Fibroblast of skin of abdomen (primary cell): ENCODE data around the gene CFAP92.
"Not testable (repeated sequence)": the region's sequence is repeated elsewhere in the genome, so short reads cannot be mapped to it uniquely, and the experiment has no call there.

ENCODE experiments used
- DNase-seq: peaks from one replicate; pipeline ENCODE4 v3.0.0-alpha.2; 2013

CFAP92 gene

GRCh38 chr3:128889139-128889894, 104.6 kb downstream of the CFAP92 start:
- DNase-seq = no peak

GRCh38 chr3:128884992-128885391, 108.9 kb downstream of the CFAP92 start:
- DNase-seq = no peak

- DNase-seq = no peak
Observed at GRCh38 chr3:128882719-128883118, 111.2 kb downstream of the CFAP92 start.

- DNase-seq = no peak
Observed at GRCh38 chr3:128881576-128881975, 112.3 kb downstream of the CFAP92 start.

DNA sequence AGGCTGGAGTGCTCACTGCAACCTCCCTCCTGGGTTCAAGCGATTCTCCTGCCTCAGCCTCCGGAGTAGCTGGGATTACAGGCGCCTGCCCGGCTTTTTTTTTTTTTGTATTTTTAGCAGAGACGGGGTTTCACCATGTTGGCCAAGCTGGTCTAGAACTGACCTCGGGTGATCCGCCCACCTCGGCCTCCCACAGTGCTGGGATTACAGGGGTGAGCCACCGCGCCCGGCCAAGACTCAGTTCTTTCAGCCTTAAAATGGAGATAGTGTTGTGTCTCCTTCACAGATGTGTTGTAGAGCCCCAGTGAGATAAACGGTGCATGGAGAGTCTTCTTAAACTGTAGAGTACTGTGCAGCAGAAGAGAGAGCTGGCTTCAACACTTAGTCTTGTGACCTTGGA, 113.4 kb downstream of the CFAP92 start:
- DNase-seq = not testable (repeated sequence)

- DNase-seq = no peak
Observed at GRCh38 chr3:128879991-128880390, 113.9 kb downstream of the CFAP92 start.

- peak; percentile 98 for DNase-seq
Observed at GRCh38 chr3:128879125-128879969, 114.5 kb downstream of the CFAP92 start, which contains the start of gene ACAD9. TSS of gene ACAD9 (plus strand) at chr3:128879620. CDS start at chr3:128879692, 72 bp downstream.

- DNase-seq = peak; percentile 62
Observed at GRCh38 chr3:128878556-128879124, 115.2 kb downstream of the CFAP92 start.

- no peak for DNase-seq
Observed at GRCh38 chr3:128878011-128878457, 115.8 kb downstream of the CFAP92 start.

GRCh38 chr3:128875556-128876120, 118.2 kb downstream of the CFAP92 start:
- DNase-seq = no peak

GRCh38 chr3:128874481-128875180, 119.2 kb downstream of the CFAP92 start:
- DNase-seq = no peak

- no peak for DNase-seq
Observed at GRCh38 chr3:128873244-128874022, 120.4 kb downstream of the CFAP92 start.

DNA sequence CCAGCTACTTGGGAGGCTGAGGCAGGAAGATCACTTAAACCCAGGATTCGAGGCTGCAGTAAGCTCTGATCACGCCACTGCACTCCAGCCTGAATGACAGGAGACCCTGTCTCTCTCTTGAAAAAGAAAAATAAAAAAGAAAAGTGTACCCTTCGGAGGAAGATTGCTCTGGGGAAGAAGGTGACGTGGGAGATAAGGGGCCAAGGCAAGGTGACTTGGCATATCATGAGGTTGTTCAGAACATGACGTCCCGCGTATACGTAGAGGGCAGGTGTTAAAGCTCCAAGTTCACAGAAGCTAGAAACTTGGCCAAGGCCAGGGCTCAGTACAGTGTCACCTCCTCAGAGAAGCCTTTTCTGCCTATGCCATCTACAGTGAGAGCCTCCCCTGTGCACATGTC, 121.1 kb downstream of the CFAP92 start:
- no peak for DNase-seq

GRCh38 chr3:128872282-128872681, 121.6 kb downstream of the CFAP92 start:
- no peak for DNase-seq

GRCh38 chr3:128870347-128870746, 123.5 kb downstream of the CFAP92 start:
- no peak for DNase-seq

GRCh38 chr3:128867200-128868125, 126.4 kb downstream of the CFAP92 start:
- no peak for DNase-seq

DNA sequence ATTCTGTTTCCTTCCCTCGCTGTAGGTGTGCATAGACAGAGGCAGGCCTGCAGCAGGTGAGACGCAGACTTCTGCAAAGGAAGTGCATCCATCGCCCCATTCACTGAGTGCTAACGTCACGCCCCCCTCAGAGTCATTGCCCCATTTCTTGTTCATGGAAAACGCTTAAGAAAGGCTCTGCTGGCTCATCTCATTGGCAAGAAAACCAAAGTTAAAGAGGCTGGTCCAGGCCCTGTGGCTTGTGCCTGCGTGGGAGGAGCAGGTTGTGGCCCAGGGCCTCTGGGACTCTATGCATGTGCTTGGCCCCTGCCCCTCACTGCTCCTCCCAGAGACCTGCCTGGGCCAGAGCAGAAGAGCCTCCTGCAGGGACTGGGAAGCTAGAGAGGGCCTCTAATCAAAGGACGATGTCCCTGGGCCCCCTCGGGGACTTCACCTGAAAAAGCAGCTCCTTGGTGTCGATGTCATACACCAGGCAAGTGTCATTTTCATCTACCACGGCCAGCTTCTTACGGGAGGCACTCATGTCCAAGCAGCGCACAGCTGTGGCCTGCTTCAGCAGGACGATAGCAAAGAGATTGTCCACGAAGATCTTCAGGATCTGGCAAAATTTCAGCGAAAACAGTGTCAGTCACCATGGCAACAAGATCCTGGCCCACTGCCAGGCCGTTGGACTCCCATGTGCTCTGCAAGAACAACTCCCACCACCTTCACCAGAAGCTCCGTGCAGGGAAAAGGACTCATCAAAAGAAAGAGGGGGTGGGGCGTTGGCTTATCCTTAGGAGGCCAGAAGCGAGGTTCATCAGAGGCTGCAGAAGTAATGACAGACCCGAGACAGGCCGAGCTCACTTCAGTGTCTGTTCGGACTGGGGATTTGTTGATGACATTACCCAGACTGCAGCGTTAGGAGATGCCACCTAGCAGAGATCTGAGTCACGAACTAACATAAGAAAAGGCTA, 128.7 kb downstream of the CFAP92 start:
- DNase-seq = peak; percentile 20

DNA sequence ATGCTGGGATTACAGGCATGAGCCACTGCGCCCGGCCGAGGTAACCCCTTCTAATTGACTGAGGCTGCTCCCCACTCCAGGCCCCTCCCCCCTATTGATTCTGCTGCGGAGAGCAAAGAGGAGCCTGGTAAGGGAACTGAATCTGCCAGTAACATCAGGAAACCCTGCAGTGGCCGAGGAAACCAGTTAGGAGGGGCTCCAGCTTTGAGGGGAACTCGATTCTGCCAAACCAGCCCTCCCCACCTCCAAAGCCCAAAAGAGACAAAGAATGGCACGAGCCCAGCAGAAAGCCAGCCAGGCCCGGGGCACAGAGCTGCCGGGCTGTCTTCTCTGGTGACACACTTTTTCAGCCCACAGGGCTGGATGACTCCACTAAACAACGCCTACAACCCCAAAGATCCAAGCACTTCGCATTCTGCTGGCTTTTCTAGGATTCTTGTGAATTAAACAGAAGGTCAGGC, 129.5 kb downstream of the CFAP92 start:
- no peak for DNase-seq

GRCh38 chr3:128863560-128863959, 130.3 kb downstream of the CFAP92 start:
- DNase-seq = no peak
